Activated naive CD4-positive, alpha-beta T cell treated with anti-CD3 and anti-CD28 coated beads, Interleukin-2, amount 50 U/mL, for 24 hours (primary cell): Measurements from ENCODE around the gene URI1.
"Not testable (repeated sequence)": the region's sequence is repeated elsewhere in the genome, so short reads cannot be mapped to it uniquely, and the experiment has no call there.

Experiments used
- H3K27ac Mint-ChIP-seq: one replicate; pipeline ENCODE4 v1.8.0; 2021; ENCODE audit warnings: mild to moderate bottlenecking, mixed read lengths
- H3K27me3 Mint-ChIP-seq: one replicate; pipeline ENCODE4 v1.8.0; 2021; ENCODE audit warnings: mixed read lengths
- H3K36me3 Mint-ChIP-seq: one replicate; pipeline ENCODE4 v1.8.0; 2021; ENCODE audit warnings: mixed read lengths
- H3K4me1 Mint-ChIP-seq: one replicate; pipeline ENCODE4 v1.8.0; 2021; ENCODE audit warnings: mixed read lengths
- H3K4me3 Mint-ChIP-seq: one replicate; pipeline ENCODE4 v1.8.0; 2021; ENCODE audit warnings: mild to moderate bottlenecking, mixed read lengths
- H3K9me3 Mint-ChIP-seq: one replicate; pipeline ENCODE4 v1.8.0; 2021; ENCODE audit warnings: mixed read lengths

The URI1 gene

DNA sequence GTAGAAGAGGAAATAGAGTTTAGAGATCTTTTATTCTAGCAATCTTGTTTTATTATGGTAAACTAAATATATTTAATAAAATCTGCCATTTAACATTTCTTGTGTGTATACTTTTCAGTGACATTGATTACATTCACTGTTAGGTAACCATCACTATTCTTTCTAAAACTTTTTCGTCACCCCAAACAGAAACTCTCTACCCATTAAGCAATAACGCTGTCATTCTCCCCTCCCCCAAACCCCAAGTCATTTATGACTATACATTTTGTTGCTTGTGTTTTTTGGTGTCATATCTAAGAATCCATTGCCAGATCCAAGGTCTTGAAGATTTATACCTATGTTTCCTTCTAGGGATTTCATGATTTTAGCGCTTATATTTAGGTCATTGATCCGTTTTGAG is 10.6 kb downstream of the URI1 start:
- peak overlapping the region; percentile 75 for H3K27ac Mint-ChIP-seq
- no peaks in the 10 kb centered on the region for H3K9me3 Mint-ChIP-seq
- H3K36me3 Mint-ChIP-seq = peaks cover 25% of the 10 kb centered on the region
- H3K4me3 Mint-ChIP-seq = peak overlapping the region; percentile 43
- peaks cover 62% of the 10 kb centered on the region for H3K4me1 Mint-ChIP-seq
- H3K27me3 Mint-ChIP-seq = no peaks in the 10 kb centered on the region

DNA sequence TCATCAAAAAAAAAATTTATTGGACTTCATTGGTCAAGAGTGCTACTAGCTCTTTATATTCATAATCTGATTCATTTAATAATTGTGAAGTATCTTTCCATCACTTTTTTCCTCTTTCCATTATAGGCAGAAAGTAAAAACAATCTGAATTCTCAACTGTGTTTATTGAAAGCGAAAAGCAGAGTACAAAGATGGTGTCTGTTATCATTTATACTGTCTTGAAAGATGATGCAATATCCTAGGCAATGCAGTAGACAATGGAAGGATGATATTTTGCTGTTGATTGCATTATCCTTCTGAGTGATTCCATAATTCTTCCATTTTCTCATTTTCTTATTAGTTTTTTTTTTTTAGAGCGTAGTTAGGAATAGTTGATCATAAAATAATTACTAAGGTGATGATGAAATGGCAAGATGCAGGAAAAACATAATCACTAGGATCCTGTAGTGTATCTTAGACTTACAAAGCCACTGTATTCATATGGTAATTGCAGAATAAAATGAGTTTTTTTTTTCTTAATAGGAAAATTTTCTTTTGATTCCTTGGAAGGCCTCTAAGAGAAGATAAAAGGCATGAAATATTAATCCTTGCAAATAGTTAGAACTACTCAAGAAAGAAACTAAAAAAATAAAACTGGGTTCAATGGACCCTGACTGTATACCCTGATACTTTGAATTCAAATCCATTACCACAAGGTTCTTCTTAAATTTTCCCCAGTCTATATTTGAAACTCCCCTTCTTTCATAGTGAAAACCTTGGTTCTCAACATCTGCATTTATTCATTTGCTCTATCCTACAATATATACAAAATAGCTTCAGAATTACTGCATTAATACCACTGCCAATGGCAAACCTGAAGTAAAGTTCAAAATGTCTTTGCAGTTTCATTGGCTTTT is 11.6 kb downstream of the URI1 start:
- Mint-ChIP-seq H3K36me3 (peaks cover 22% of the 10 kb centered on the region), H3K4me1 (peaks cover 57% of the 10 kb centered on the region), H3K27ac (peak overlapping the region; percentile 65), H3K27me3 (no peaks in the 10 kb centered on the region), H3K9me3 (no peaks in the 10 kb centered on the region), H3K4me3 (no peak overlapping the region)

- no peak overlapping the region for H3K4me3 Mint-ChIP-seq
- H3K4me1 Mint-ChIP-seq = peaks cover 59% of the 10 kb centered on the region
- no peak overlapping the region for H3K27ac Mint-ChIP-seq
- H3K27me3 Mint-ChIP-seq = no peaks in the 10 kb centered on the region
- peaks cover 19% of the 10 kb centered on the region for H3K36me3 Mint-ChIP-seq
- H3K9me3 Mint-ChIP-seq = no peaks in the 10 kb centered on the region
Observed at GRCh38 chr19:29956855-29957254, 14.8 kb downstream of the URI1 start.

DNA sequence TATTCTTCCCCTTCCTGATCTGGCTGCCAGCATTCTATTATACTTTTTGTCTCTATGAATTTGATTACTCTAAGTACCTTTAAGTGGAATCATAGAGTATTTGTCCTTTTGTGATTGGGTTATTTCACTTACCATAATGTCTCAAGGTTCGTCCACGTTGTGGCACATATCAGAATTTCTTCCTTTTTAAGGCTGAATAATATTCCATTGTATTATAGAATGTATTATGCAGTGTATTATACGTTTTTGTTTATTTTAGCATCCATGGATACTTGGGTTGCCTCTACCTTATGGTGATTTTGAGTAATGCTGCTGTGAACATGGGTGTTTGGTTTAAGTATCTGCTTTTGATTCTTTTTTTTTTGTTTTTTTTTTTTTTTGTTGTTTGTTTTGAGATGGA is 19.3 kb downstream of the URI1 start:
- peaks cover 75% of the 10 kb centered on the region for H3K4me1 Mint-ChIP-seq
- peak overlapping the region; percentile 58 for H3K4me3 Mint-ChIP-seq
- peaks cover 10% of the 10 kb centered on the region for H3K36me3 Mint-ChIP-seq
- peak overlapping the region; percentile 38 for H3K27ac Mint-ChIP-seq
- H3K9me3 Mint-ChIP-seq = no peaks in the 10 kb centered on the region
- no peaks in the 10 kb centered on the region for H3K27me3 Mint-ChIP-seq

DNA sequence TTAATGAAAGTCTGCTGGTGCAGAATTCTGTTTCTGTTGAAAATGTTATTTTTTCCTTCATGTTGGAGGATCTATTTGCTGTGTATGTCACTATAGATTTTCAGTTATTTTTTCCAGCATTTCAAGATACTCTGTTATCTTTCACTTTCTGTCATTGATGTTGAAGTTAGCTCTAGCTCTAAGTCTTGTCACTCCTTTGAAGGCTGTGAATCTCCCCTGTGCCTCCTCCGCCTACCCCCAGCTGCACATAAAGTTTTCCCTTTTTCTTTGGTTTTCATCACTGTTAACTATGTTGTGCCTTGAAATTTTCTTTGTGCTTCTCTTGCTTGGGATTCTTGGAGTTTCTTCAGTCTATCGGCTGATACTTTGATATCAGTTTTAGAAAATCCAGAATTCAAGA is 20.8 kb downstream of the URI1 start:
- Mint-ChIP-seq H3K27ac (peak overlapping the region; percentile 3), H3K36me3 (peaks cover 7% of the 10 kb centered on the region), H3K9me3 (no peaks in the 10 kb centered on the region), H3K4me1 (peaks cover 84% of the 10 kb centered on the region), H3K27me3 (no peaks in the 10 kb centered on the region), H3K4me3 (peak overlapping the region; percentile 62)

GRCh38 chr19:29963576-29963975 is 21.5 kb downstream of the URI1 start:
- peak overlapping the region; percentile 17 for H3K27ac Mint-ChIP-seq
- H3K9me3 Mint-ChIP-seq = no peaks in the 10 kb centered on the region

GRCh38 chr19:29964171-29964570 is 22.1 kb downstream of the URI1 start:
- H3K27me3 Mint-ChIP-seq = no peaks in the 10 kb centered on the region
- H3K27ac Mint-ChIP-seq = no peak overlapping the region
- no peaks in the 10 kb centered on the region for H3K9me3 Mint-ChIP-seq
- peaks cover 7% of the 10 kb centered on the region for H3K36me3 Mint-ChIP-seq
- peaks cover 89% of the 10 kb centered on the region for H3K4me1 Mint-ChIP-seq
- peak overlapping the region; percentile 6 for H3K4me3 Mint-ChIP-seq

More at GRCh38 chr19:29963576-29963975, 21.5 kb downstream of the URI1 start:
- H3K27me3 Mint-ChIP-seq = no peaks in the 10 kb centered on the region
- H3K4me1 Mint-ChIP-seq = peaks cover 85% of the 10 kb centered on the region
- no peak overlapping the region for H3K4me3 Mint-ChIP-seq
- H3K36me3 Mint-ChIP-seq = peaks cover 7% of the 10 kb centered on the region

DNA sequence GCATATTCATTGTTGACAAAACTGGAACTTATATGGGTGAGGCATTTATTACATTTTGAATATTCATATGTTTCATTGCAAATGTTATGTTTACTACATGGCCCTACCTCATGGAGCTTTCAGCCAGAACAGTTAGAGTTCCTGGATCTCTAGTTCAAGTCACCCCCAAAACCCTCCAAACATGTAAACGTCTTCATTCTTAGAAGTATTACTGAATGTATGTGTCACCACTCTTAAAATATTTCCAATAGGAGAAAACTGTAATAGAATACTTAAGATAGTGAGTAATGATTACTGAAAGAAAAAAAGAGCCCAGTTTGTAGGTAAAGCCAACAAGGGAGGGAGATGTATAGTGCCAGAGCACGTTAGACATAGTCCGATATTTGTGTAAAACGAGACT is 23.5 kb downstream of the URI1 start:
- no peaks in the 10 kb centered on the region for H3K9me3 Mint-ChIP-seq
- no peaks in the 10 kb centered on the region for H3K27me3 Mint-ChIP-seq
- H3K4me3 Mint-ChIP-seq = peak overlapping the region; percentile 30
- H3K36me3 Mint-ChIP-seq = peaks cover 2% of the 10 kb centered on the region
- peak overlapping the region; percentile 80 for H3K27ac Mint-ChIP-seq
- peaks cover 89% of the 10 kb centered on the region for H3K4me1 Mint-ChIP-seq

DNA sequence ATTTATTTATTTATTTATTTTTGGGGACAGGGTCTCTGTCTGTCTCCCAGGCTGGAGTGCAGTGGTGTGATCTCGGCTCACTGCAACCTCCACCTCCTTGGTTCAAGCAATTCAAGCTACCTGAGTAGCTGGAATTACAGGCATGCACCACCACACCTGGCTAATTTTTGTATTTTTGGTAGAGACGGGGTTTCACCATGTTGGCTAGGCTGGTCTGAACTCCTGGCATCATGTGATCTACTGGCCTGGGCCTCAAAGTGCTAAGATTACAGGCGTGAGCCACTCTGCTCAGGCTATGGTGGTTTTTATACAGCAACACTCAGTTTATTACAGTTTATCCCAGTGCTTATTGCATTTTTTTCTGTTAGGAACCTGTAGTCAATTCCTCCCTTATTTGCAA is 24.1 kb downstream of the URI1 start:
- peaks cover 90% of the 10 kb centered on the region for H3K4me1 Mint-ChIP-seq
- not testable (repeated sequence) for H3K9me3 Mint-ChIP-seq, H3K36me3 Mint-ChIP-seq, H3K4me3 Mint-ChIP-seq, H3K27me3 Mint-ChIP-seq, H3K27ac Mint-ChIP-seq

- Mint-ChIP-seq H3K4me3 (peak overlapping the region; percentile 19), H3K27me3 (no peaks in the 10 kb centered on the region)
Observed at GRCh38 chr19:29966588-29967249, 24.7 kb downstream of the URI1 start.

GRCh38 chr19:29967623-29968022 is 25.6 kb downstream of the URI1 start:
- H3K4me3 Mint-ChIP-seq = no peak overlapping the region
- H3K9me3 Mint-ChIP-seq = no peaks in the 10 kb centered on the region
- no peaks in the 10 kb centered on the region for H3K36me3 Mint-ChIP-seq
- no peak overlapping the region for H3K27ac Mint-ChIP-seq
- no peaks in the 10 kb centered on the region for H3K27me3 Mint-ChIP-seq
- H3K4me1 Mint-ChIP-seq = peaks cover 92% of the 10 kb centered on the region

More at GRCh38 chr19:29966588-29967249, 24.7 kb downstream of the URI1 start:
- Mint-ChIP-seq H3K36me3 (no peaks in the 10 kb centered on the region), H3K4me1 (peaks cover 92% of the 10 kb centered on the region), H3K9me3 (no peaks in the 10 kb centered on the region), H3K27ac (peak overlapping the region; percentile 12)

GRCh38 chr19:29969891-29970290 is 27.9 kb downstream of the URI1 start:
- H3K9me3 Mint-ChIP-seq = no peaks in the 10 kb centered on the region
- H3K4me3 Mint-ChIP-seq = peak overlapping the region; percentile 49
- H3K4me1 Mint-ChIP-seq = peaks cover 88% of the 10 kb centered on the region
- H3K36me3 Mint-ChIP-seq = peaks cover 6% of the 10 kb centered on the region
- H3K27ac Mint-ChIP-seq = peak overlapping the region; percentile 27
- no peaks in the 10 kb centered on the region for H3K27me3 Mint-ChIP-seq

DNA sequence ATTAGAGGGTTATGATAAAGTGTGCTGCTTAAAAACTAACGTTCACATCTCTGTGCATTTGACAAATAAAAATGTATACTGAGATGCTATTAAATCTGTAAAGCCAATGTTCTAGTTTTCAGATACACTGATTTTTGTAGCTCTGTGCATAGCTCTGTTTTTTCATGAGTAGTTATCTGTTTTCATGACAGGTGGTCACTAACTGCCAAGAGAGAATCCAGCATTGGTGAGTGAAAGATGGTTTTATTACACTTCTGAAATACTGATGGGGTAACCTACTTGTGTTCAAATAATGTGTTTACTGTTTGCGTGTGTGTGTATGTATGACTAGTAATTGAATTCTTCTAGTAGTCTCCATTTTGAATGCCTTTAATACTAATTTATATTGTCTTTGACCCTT is 29.0 kb downstream of the URI1 start:
- H3K27ac Mint-ChIP-seq = no peak overlapping the region
- H3K27me3 Mint-ChIP-seq = no peaks in the 10 kb centered on the region
- no peaks in the 10 kb centered on the region for H3K9me3 Mint-ChIP-seq
- H3K36me3 Mint-ChIP-seq = peaks cover 6% of the 10 kb centered on the region
- peaks cover 85% of the 10 kb centered on the region for H3K4me1 Mint-ChIP-seq
- no peak overlapping the region for H3K4me3 Mint-ChIP-seq

DNA sequence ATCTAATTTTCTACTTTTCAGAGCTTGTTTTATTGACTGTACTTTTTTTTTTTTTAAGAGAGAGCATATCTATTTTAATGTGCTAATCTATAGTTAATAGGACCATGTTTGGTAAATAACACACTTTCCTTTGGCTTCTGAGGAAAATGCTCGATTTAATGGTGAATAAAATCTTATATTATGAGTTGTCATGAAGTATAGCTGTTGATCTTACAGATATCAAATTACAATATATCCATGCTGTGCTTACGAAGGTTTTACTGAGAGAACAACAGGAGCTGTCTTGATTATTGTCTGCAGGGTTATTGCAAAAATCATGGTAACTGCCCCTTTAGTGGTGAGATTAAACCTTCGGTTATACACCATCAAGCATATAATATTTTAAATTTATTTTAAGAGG is 29.6 kb downstream of the URI1 start:
- Mint-ChIP-seq H3K27me3 (no peaks in the 10 kb centered on the region), H3K27ac (no peak overlapping the region), H3K9me3 (no peaks in the 10 kb centered on the region), H3K4me3 (no peak overlapping the region), H3K36me3 (peaks cover 6% of the 10 kb centered on the region), H3K4me1 (peaks cover 85% of the 10 kb centered on the region)

DNA sequence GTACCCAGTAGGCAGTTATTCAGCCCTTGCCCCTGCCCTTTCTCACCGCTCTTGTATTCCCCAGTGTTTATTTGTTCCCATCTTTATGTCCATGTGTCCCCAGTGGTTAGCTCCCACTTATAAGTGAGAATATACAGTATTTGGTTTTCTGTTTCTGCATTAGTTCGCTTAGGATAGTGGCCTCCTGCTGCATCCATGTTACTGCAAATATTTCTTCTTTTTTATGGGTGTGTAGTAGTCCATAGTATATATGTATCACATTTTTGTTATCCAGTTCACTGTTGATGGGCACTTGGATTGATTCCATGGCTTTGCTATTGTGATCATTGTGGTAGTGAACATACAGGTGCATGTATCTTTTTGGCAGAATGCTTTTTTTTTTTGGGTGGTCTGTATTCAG is 32.7 kb downstream of the URI1 start:
- Mint-ChIP-seq H3K36me3 (peaks cover 6% of the 10 kb centered on the region), H3K4me3 (no peak overlapping the region), H3K27me3 (no peaks in the 10 kb centered on the region), H3K27ac (no peak overlapping the region), H3K4me1 (peaks cover 86% of the 10 kb centered on the region), H3K9me3 (no peaks in the 10 kb centered on the region)
